ENCODE measurements around the gene ARHGAP32.

ARHGAP32 gene

DNA sequence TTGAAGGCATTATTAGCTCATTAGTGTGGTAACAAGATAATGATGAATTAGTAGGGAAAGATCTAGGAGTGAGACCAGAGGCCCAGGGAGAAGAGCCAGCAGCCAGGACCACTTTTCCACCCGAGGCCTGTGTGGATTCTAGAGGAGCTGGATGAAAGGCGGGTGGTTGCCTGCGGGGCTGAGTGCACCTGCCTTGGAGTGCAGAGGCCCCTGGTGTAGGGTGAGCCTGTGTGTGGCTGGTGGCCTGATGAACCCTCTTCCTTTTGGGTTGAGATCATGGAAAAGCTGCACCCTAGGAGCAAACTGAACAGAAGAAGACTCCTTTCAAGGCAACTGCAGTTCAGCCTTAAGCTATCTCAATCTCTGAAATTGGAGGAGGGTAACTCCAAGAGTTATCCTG is 243.5 kb downstream of the ARHGAP32 start:
- DNase-seq: no peak

GRCh38 chr11:128947773-128948172 is 244.4 kb downstream of the ARHGAP32 start:
- DNase-seq: no peak

DNA sequence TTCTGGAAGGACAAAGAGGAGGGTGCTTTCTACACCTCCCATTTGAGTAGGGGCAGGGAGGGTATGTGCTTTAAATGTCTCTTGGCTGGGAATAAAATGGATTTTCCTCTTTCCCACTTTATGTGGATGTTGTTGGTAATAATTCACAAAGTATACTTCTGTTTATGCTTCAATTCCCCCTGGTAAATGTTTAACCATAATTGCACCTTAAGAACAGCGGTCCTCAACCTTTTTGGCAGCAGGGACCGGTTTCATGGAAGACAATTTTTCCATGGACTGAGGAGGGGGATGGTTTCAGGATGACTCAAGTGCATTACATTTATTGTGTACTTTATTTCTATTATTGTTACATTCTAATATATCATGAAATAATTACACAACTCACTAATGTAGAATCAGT is 245.5 kb downstream of the ARHGAP32 start:
- DNase-seq: no peak

DNA sequence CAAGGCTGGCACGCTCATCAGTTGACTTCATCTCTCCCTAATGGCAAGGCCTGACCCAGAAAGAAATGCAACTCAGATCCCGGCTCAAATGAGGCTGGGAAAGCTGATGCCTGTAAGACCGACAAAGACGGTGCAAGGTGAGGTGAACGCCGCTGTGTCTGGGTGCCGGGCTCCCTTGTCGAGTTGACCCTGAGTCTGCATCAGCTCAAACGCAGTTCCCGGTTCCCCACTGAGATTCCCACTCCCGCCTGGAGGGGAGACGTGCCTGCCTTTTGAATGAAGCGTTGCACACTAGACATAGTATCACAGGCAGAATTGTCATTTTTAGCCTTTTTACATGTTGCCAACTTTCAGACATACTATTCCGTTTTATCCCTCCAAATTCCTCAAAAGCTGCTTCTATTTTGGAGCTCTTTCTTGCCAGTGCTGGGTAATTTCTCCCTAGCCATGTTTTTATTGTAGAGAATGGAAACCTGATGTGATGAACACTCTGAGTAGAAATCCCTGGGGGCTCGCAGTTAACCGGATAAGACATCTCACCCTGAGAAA is 248.6 kb downstream of the ARHGAP32 start:
- no peak for DNase-seq

DNA sequence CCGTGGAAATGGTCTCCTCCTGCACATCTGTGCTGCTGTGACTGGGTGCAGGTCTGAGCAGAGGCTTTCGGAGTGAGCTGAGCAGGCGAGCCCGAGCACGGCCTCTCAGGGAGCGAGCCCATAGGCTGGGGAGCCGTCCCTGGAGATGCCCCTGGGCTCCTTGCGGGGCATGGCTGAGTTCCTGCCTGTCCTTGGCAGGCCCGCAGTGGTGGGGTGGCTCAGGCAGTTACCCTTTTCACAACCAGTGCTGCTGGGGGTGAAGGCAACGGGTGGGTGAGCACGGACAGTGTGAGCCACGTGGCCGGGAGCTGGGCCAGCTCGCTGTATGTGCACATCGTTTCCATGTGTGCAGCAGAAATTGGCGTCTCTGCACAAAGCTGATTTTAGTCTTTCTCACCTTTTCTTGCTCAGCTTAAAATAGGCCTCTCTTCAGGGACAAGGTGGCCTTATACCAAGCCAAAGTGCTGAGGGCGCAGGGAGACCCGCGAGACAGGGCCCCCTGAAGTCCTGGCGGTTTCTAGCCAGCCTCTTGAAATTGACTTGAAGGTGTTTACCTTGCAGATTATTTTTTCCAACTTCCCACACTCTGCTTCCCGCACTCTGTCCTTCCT is 249.2 kb downstream of the ARHGAP32 start, which contains the start of gene TP53AIP1:
Gene TP53AIP1, minus strand, starts transcription at position 55 of the 611 bp plus-strand sequence. CDS start 5,053 bp downstream, outside the sequence.
- no peak for DNase-seq

- DNase-seq: no peak
Measured at GRCh38 chr11:128942272-128942612, 249.9 kb downstream of the ARHGAP32 start.

GRCh38 chr11:128941573-128942271 is 250.4 kb downstream of the ARHGAP32 start:
- no peak for DNase-seq

DNA sequence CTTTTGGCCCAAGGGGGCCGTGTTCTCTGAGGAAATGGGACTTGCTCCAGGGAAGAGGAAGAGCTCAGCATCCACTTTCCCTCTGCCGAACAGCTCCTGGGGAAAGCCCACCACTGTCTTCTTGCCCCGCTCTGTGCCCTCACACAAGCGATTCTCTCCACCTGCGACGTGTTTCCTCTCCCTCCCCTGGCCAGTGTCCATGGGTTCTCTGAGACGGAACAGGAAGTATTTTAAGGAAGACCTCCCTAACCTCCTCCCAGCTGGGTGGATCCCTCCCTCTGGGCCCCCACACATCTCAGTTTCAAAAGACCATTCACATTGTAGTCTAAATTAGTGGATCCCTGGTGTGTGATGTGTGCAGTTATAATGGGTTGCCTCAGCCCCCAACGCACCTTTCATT is 251.0 kb downstream of the ARHGAP32 start:
- DNase-seq: no peak

DNA sequence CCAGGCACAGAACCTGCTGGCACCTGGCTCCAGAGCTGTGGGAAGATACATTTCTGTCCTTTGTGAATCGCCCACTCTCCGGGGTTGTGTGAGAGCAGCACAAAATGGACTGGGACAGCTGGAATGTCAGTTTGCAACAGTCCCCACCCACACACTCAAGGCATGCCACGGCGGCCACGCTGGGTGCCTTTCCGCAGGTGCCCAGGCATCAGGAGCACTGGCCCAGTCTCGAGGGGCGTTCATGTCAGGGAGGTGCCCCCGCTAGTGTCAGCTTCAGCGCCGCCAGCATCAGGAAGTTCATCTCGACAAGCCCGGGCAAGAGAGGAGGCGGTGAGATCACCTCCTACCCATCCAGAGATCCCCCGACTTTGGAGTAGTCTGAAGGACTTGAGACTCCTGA is 251.5 kb downstream of the ARHGAP32 start:
- no peak for DNase-seq

- no peak for DNase-seq
Measured at GRCh38 chr11:128940156-128940555, 252.0 kb downstream of the ARHGAP32 start.

GRCh38 chr11:128939591-128939990 is 252.5 kb downstream of the ARHGAP32 start:
- DNase-seq: no peak

GRCh38 chr11:128938156-128938885 is 253.8 kb downstream of the ARHGAP32 start:
- DNase-seq: no peak

- DNase-seq: no peak
Measured at GRCh38 chr11:128937480-128937879, 254.6 kb downstream of the ARHGAP32 start.

GRCh38 chr11:128936606-128937251 is 255.4 kb downstream of the ARHGAP32 start:
- DNase-seq: no peak

- no peak for DNase-seq
Measured at GRCh38 chr11:128934926-128935325, 257.2 kb downstream of the ARHGAP32 start.

GRCh38 chr11:128934351-128934750 is 257.8 kb downstream of the ARHGAP32 start:
- DNase-seq: no peak

DNA sequence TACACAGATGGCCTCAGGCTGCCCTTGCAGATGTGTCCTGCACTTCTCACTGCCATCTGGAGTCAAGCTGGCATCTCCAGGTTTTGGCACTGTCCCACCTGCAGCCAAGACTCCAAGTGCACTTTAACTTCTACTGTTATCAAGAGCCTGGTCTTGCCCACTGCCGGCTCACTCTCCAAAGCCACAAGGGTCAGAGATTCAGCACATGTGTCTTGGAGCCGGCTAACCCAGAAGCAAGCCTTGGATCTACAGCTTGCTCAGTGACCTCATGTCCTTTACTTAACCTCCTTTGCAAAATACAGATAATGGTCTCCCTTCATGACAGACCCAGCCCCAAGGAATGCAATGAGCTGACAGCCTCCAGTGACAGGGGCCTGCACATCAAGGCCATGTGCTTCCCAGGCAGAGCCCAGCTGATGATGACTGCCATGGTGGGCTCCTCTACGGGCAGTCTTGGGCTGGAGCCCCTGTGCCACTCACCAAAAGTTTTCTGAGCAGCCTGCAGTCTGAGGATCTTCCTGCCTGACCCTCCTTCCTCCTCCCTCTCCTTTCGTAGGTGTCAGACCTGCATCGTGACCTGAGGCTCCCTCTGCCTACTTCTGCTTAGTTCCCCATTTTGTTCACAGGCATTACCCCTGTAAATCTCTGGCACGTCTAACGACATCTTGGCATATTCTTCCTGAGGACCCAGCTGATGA is 258.5 kb downstream of the ARHGAP32 start:
- DNase-seq: no peak

DNA sequence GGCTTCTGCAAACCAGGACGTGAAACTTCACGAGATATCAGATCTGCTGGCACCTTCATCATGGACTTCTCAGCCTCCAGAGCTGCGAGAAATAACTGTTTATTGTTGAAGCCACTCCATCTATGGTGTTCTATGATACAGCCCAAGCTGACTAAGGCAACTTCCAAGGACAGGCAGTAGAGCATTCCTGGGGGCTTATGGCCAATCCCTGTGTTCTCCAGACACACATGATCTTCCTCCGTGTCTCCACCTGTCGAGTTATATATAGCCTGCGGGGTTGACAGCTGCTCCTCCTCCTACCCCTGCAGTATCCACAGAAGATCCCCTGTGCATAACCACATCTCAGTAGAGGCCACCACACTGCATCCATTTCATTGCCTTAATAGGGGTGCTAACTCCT is 260.5 kb downstream of the ARHGAP32 start:
- DNase-seq: no peak

GRCh38 chr11:128931066-128931465 is 261.1 kb downstream of the ARHGAP32 start:
- no peak for DNase-seq

GRCh38 chr11:128929991-128930390 is 262.1 kb downstream of the ARHGAP32 start:
- DNase-seq: no peak

- no peak for DNase-seq
Measured at GRCh38 chr11:128929468-128929867, 262.7 kb downstream of the ARHGAP32 start.

DNA sequence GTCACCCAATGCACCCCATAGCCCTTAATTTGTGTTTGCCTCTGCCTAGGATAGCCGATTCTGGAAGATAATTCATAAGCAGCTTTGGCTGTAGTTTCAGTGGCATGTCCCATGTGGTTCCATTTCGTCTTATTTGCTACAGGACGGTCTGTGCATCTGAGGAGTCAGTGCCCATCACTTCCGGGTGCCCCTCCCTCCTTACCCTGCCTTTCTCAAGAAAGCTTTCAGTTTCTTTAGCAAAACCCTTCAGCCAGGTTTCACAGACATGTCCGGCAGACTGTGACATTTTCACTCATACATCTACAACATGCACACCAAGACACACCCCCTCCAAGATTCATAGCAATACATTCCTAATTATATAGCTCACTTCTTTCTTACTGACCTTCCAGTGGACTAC is 263.7 kb downstream of the ARHGAP32 start:
- DNase-seq: no peak

Data from NCI-H187 treated with DMSO at 0.1 percent for 48 hours (cell line).